HG02623 (cell line): ENCODE measurements around the gene BPIFB1.

Source experiments
- ATAC-seq: cut with Tn5 transposase; IDR thresholded peaks from one replicate; pipeline ENCODE4 v1.9.1; 2021; ENCODE audit warnings: moderate library complexity; ENCODE audit not compliant: unreplicated experiment

The BPIFB1 gene, protein sequence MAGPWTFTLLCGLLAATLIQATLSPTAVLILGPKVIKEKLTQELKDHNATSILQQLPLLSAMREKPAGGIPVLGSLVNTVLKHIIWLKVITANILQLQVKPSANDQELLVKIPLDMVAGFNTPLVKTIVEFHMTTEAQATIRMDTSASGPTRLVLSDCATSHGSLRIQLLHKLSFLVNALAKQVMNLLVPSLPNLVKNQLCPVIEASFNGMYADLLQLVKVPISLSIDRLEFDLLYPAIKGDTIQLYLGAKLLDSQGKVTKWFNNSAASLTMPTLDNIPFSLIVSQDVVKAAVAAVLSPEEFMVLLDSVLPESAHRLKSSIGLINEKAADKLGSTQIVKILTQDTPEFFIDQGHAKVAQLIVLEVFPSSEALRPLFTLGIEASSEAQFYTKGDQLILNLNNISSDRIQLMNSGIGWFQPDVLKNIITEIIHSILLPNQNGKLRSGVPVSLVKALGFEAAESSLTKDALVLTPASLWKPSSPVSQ

DNA sequence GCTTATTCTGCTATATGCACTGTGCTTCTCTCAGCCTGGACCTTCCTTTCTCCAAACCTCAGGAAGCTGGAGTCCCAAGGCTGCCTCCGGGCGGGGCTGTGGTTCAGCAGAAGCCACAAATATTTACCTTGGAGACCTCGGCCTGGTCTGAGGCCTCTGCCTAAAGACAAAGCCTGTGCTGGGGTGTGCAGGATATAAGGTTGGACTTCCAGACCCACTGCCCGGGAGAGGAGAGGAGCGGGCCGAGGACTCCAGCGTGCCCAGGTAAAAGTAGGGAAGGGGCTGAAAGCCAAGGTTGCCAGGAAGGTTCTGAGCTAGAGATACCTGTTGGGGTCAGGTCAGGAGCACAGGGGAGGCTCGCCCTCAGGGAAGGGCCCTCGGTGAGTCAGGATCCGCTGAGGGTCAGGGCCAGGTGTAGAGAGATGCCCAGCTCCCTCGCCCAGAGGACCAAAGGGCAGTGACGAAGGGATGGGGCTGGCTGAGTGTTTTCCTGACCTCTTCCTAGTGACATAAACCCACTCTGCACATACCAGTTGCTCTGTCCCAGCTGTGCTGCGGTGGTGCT, at the start of gene BPIFB1:
Gene BPIFB1, plus strand, starts transcription at position 224 of the 565 bp plus-strand sequence. CDS start 2,860 bp downstream, outside the sequence.
- ATAC-seq = no peak

DNA sequence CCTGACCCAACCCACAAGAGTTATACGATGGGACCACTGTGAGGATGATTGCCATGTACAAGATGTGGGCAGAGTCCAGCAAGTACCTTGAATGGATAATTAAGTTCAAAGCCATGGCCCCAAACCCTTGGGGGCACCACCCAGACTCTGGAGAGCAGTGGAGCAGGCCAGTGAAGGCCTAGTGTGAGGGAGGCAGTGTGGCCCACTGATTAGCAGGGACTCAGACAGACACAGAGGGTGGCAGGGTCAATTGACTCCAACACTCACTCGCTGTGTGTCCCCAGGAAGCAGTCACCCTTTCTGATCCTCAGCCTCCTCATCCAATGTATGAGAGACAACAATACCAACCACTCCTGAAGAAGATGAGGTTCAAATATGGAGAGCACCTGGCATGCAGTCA, 49.0 kb upstream of the BPIFB1 start:
- ATAC-seq = no peak

DNA sequence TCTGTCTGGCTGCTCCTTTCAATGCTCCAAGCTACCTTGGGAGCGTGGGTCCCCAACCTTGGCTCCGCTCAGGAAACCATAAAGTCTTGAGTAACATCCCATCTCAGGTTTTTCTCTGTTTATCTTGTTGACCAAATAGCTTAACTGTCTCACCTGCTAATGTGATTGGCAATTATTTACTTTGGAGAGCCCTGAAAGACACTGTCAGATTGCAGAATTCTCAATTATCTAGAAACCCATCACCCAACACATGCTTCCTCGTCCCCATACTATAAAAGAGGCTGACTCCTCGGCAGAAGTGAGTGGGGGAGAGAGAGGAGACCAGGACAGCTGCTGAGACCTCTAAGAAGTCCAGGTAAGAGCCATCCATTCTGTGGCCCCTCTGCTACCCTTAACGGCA, 47.3 kb upstream of the BPIFB1 start, which contains the start of gene BPIFA1:
Gene BPIFA1, plus strand, starts transcription at position 301 of the 400 bp plus-strand sequence. CDS start 1,716 bp downstream, outside the sequence.
- ATAC-seq = no peak

DNA sequence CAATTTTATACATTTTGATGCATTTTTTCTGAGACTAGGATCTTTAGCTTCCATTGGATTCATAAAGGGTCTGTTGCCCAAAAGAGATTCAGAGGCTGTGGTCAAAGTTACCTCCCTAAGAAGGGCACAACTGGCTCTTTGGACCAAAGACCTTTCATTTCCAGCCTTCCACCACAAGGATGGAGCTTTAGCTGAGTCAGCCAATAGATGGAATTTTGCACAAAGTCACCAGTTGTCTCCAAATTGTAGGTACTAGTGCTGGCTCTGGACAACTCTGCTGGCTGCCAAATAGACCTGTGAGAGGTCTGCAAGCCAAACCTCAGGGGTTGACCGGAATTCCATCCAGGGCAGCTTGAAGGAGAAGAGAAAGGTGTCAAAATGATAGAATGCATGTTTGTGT, 46.7 kb upstream of the BPIFB1 start:
- no peak for ATAC-seq

DNA sequence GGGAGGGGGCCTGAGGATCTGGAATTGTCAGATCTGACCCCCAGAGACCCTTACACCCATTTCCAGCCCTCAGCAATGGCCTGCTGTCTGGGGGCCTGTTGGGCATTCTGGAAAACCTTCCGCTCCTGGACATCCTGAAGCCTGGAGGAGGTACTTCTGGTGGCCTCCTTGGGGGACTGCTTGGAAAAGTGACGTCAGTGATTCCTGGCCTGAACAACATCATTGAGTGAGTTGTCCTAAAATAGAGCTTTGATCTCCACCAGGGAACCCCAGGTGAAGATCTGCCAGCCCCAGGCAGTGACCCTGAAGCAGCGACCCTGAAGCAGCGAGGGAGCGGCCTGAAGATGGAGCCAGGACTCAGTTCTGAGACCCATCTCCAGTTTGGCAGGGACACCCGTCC, 45.0 kb upstream of the BPIFB1 start:
- ATAC-seq = no peak

DNA sequence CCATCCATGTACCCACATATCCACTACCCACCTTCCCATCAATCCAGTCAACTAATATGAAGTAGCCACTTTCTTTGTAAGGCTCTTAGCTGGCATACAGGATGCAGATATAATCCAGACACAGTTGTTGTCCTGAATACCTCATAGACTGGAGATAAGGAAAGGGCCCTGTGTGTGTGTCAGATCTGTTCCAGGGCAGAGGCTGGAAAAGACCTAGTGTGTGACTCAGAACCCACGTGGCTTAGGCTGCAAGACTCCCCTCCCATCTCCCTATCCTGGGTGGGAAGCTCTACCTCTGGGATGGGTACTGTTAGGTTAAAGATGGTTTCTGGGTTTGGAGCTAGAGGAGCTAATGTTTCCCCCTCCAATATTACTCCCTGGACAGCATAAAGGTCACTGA, 43.6 kb upstream of the BPIFB1 start:
- ATAC-seq = no peak

DNA sequence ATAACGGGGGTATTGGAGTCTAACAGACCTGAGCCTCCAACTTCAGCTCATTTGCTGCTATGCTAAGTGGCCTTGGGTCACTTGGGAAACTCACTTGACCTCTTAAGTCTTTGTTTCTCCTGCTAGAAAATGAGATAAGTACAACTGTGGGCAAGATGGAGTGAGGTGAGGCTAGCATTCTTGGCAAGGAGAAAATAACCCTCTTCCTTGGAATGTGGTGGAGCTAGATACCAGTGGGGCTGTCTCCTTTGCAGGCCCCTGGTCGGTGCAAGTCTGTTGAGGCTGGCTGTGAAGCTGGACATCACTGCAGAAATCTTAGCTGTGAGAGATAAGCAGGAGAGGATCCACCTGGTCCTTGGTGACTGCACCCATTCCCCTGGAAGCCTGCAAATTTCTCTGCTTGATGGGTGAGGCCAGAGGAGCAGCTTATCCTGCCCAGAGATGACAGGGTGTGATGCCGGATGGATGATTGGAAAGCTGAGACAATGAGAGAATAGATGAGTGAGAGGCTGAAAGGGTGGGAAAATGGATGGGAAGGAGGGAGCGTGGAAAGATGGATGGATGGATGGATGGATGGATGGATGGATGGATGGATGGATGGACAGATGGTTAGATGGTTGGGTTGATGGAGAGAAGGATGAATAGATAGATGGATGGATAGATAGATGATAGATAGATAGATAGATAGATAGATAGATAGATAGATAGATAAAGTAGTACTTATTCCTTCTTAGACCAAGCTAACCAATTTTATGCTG, 42.9 kb upstream of the BPIFB1 start:
- ATAC-seq = no peak

DNA sequence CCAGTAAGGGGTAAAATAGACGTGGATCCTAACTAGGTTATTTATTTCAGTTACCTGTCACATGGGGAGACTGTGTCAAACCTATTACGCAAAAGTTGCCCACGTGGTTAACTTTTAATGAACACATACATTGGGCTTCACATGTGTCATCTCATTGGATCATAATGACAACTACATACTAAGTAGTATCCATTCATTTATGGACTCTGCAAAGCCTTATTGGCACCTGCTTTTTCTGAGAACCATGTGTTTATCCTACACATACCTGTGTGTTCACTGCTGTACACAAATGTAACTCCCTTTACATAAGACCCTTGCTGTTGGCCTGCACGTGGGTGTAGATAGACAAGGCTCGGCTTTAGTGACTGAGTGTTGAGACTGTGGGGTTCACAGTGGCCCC, 42.1 kb upstream of the BPIFB1 start:
- ATAC-seq = no peak

DNA sequence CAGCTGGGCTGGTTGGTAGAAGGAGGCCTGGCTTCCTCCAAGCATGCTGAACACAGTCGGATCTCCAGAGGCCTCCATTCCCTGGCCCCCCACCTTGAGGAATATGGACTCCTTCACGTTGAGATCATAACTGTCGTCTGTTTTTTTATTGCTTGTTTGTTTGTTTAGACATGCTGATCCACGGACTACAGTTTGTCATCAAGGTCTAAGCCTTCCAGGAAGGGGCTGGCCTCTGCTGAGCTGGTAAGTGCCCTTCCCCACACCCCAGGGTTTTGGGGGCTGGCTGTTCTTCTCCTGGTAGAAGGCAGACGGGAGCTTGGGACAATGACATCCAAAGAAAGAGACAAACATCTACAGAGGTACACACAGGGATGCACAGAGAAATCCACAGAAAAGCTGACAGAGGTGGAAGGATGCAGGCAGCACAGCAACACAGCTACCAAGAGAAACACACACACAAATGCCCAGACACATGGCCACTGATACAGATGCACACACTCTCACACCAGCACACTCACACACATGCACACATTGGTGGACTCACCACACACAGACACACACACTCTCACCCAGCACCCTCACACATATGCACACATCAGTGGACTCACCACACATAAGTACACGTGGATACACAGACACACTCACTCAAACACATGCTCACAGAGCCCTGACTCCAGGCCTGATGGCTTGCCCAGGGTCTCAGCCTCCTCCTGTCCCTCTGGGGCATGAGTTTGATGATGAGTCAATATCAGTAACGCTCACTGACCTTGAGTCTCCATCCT, 40.5 kb upstream of the BPIFB1 start:
- no peak for ATAC-seq

DNA sequence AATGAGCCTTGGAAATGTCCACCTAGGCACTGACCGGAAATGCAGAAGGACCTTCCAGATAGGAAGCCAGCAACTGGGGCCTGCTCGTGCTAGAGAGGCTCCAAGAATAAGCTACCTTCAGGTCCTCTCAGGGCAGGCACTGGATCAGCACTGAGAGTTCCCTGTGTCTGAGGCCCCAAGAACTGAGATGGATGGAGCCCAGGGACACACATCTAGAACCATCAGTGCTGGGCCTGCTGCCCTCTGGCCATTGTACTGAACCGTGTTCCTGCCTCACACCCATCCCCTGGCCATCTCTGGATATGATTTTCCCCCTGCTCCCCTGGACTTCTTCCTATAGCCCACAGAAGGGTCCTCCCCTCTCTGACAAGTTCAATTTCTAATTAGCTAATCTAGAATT, 36.9 kb upstream of the BPIFB1 start:
- no peak for ATAC-seq

DNA sequence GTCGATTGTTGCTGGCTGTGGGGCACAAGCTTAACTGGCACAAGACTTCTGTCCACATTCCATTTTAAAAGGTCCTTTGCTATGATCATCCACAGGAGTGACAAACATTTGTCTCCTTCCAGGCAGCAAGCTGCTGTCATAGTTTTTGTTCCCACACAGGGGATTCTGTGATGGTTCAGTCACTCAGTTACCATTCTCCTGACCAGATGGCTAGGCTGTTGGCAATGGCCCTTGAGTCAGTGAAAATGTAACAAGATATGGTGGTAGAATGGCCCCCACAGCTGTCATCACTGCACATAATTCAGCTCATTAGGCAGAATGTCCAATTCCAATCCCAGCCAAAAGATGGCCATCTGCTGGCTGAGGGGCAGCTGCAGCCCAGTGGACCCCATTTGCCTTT, 33.6 kb upstream of the BPIFB1 start:
- ATAC-seq = no peak

DNA sequence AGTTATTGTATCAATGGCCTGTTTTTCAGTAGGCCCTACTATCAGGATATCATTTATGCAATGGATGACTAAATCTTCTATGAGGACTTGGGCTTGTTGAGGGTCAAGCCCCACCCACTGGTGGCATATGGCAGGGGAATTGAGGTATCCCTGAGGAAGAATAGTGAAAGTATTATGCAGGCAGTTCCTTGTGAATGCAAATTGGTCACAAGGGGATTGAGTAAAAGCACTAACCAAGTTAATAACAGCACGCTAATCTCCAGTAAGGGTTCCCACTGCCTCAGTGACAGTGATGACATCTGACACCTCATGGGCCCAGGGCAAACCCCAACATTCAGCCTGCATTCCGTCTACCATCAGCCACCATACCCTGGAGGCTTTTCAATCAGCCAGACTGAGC, 32.3 kb upstream of the BPIFB1 start:
- ATAC-seq = no peak

DNA sequence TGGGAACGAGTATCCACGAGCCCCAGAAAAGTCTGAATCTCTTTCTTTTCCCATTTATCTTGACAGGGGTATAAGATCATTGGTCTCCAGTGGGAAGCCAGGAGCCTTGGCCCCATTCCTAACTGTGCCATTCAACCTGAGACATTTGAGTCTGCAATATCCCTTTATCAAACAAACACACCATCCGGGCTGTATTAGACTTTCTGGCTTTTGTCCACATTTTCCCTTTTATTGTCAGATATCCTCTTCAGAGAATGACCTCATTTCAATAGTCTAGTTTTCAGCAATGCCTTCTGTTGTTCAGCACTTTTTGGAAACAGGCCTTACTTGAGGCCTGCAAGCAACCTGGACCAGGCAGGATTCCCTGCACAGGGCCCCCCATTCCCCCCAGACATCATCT, 31.5 kb upstream of the BPIFB1 start:
- ATAC-seq = no peak

DNA sequence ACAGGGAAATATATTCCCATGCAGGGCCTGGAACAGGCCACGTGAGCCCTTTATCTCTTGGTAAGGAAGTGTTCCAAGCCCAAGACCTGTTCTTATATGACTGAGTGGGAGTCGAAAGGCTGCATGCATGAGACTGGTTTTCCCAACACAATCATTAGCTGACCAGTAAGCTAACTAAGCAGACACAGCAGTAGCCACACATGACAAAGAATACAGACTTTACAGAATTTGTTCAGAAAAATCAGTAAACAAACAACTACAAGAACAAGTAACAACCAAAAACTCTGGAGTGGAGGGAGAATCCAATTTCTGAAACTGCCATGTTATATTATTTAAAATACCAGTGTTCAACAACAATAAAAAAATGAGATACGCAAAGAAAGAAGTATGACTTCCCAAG, 30.6 kb upstream of the BPIFB1 start:
- ATAC-seq = no peak

DNA sequence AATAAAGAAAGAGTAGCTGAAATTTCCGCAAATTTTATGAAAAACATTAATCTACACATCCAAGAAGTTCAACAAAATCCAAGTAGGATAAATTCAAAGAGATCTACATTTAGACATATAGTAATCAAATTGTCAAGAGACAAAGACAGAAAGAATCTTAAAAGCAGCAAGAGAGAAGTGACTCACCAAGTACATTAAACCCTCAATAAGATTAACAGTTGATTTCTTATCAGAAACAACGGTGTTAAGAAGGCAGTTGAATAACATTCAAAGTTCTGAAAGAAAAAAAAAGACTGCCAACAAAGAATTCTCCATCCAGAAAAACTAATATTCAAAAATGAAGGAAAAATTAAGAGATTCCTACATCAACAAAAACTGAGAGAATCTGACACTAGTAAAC, 28.0 kb upstream of the BPIFB1 start:
- ATAC-seq = no peak

DNA sequence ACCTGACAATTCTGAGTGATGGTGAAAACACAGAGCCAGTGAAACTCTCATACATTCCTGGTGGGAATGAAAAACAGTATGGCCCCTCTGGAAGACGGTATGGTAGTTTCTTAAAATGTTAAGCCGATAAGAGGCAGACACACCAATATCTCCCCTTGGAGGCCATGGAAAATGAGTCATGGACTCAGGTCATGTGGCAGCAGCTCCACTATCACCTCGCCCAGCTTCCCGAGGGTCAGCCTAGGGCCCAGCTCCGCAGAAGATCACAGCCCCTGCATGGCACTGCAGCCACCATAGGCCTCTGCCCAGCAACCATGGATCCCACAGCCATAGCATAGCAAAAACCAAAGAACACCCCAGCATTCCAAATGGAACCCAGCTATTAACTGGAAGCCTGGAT, 25.8 kb upstream of the BPIFB1 start:
- ATAC-seq = no peak

DNA sequence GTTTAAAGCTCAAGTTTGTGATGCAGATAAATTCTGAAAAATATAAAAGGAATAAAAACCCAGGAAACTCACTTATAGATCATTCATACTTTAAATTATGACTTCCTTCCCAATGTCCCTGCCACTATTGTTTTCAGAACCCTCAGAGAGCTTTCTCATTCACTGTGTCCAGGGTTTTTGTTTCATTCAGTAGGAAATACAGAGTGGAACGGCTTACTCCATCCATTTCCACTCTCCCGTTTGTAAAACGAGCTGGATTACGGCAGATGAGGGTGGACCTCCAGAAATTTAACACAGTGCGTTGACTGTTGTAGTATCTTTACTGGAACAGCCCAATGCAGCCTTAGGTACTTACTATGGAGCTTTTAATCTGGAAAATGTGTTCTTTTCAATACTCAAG, 23.6 kb upstream of the BPIFB1 start:
- no peak for ATAC-seq

DNA sequence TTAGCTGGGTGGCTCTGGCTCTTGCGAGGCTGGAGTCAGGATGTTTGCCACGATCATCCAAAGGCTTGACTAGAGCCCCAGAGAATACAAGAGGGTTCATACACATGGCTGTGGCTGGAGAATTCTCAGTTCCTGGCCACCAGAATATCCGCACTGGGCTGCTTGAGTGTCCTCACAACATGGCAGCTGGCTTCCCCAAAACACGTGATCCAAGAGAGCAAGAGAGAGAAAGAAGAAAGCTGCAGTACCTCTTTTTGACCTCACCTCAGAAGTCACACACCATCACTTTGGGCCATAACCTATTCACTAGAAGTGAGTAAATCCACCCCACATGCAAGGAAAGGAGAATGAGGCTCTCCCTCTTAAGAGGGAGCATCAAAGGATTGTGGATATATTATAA, 21.5 kb upstream of the BPIFB1 start:
- ATAC-seq = no peak

DNA sequence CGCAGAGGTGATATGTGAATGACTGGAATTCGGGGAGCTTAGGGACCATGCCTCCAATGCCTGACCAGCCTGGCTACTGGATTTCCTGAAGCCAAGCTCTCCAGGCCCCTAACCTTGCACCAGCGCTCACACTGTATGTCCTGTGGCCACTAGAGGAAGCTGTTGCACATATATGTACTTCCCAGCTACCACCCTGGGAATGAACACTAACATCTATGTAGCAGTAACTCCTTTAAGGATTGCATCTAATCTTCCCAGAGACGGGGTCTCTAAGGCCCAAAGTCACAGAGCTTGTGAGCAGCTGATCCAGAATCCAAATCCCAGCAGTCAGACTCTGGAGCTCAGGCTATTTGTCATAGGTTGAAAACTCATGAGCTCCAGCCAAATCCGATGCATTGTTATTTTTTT, 20.4 kb upstream of the BPIFB1 start:
- ATAC-seq = no peak

DNA sequence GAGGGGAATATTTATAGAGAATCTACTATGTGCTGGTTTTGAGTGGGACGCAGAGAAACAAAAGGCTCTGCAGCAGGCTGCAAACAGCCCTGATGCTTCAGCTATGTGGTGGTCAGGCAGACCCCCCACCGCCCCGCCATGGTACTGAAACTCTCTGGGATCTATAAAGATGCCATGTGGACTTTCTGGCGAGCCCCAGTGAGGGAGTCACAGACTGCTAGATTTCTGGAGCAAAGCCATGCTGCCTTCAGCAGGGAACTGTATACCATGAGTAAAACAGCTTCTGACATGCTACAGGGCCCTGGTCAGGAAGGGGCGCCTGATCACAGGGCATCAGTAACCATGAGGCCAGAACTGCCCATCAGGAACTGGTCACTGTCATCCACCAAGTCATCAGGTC, 19.2 kb upstream of the BPIFB1 start:
- ATAC-seq = no peak

DNA sequence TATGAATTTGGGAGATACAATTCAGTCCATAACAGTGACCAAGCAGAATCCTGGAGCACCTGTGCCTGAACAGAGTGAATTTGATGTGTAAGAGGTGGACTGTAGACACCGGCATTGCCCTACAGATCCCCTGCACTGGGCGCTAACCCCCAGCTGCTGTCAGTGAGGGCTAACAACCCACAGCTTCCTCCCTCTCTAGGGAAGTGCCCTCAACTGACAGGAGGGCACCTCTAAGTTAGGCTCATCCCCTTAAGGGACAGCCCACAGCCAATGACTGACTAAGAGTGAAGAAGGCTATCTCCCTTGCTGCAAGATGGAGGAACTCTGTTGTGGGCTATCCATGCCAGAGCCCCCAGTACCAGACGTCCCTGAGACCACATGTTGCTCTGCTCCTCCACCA, 15.3 kb upstream of the BPIFB1 start:
- ATAC-seq = no peak
